Epidermal melanocyte (primary cell): ENCODE data around the gene KNSTRN.

Source experiments
- DNase-seq: peaks from one replicate; pipeline ENCODE4 v3.0.0; 2011; ENCODE audit warnings: low spot score; ENCODE audit not compliant: insufficient read length

The KNSTRN gene

DNA sequence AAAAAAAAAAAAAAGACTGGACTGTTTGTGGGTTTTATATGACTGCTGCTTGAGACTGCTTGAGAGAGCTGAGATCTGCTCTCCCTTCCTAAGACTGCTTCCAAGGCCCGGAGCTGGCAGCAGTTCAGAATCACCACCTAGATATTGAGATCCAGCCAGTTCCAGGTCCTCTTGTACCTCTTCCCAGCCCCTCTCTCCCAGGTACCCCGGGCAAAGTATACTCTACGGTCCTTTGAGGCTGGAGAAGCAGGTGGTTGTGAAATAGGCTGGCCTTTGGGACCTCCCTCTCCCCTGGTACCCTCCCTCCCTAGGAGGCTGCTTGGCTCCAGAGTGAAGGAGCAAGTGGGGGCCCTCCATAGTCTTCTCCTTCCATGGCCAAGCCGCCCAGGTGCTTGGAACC is 45.7 kb downstream of the KNSTRN start:
- DNase-seq = no peak

- no peak for DNase-seq
These were observed 46.7 kb downstream of the KNSTRN start for GRCh38 chr15:40429068-40429710.

DNA sequence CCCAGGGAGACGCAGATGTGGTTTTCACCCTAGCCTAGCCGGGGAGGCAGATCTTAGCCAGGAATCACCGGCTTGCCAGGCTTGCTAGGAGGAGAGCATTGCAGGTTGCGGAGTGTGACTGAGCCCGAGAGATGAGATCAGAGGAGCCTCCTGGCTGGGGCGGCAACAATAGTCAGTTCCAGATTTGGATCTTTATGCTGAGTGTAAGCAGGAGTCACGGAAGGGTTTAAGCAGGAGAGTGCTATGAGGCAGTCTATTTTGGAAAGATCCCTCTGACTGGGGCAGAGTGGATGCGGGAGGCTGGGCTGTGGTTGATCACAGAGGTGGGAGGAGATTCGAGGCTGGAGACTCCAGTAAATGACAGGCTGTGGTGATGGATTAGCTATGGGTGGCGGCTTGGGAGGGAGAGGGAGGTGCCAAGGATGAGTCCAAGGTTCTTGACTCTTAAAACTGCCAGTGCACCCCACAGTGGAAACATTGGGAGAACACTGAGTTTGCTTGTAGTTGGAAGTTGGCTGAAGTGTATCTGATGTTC is 47.8 kb downstream of the KNSTRN start:
- DNase-seq = peak; percentile 12

DNA sequence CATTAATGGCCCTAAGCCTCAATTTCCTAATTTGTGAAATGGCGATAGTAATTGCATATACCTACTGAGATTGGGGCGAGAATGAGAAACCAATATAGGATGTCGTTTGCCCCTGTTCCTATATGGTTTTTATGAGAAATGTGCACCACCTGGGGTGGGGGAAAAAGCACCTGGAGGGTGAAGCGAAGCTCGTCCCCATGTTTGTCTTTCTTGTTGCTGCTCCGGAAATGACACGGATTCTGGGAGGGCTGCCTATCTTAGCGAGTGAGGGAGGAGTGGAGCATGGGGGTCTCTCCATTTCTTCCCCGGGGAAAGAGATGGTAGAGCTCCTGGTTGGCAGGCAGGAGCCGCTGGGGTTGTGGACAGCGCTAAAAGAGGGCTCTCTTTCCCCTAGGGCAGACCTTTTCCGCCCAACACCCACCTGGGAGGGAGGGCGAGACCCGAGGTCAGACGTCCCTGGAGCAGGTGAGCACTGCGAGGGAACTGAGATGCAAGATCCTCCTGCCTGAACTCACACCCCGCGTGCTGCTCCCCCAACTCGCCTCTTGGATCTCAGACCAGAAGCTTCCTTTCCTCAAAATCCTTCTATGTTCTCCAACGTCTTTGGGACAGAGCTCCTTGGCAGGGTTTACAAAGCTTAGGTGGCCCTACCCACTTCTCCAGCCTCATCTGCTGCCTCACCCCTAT is 52.6 kb downstream of the KNSTRN start:
- DNase-seq = no peak

DNA sequence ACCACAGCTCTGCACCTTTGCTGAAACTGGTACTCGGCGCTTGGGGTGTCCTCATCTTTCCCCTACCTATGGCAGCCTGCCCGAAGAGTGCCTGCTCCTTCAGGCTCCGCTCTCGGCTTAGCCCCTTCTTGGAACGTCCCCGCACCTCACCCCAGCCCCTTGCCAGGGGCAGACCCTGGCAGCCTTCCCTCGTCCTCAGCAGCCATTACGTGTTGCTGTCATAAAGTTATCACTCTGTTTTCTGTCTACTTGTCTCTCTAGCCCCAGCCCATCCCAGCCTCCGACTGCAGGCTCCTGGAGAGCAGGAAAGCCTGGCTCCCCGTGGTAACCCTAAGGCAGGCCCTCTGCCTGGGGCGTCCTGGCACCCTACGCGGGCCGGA is 53.2 kb downstream of the KNSTRN start:
- peak; percentile 16 for DNase-seq

GRCh38 chr15:40436116-40436891 is 53.8 kb downstream of the KNSTRN start:
- DNase-seq = peak; percentile 29

DNA sequence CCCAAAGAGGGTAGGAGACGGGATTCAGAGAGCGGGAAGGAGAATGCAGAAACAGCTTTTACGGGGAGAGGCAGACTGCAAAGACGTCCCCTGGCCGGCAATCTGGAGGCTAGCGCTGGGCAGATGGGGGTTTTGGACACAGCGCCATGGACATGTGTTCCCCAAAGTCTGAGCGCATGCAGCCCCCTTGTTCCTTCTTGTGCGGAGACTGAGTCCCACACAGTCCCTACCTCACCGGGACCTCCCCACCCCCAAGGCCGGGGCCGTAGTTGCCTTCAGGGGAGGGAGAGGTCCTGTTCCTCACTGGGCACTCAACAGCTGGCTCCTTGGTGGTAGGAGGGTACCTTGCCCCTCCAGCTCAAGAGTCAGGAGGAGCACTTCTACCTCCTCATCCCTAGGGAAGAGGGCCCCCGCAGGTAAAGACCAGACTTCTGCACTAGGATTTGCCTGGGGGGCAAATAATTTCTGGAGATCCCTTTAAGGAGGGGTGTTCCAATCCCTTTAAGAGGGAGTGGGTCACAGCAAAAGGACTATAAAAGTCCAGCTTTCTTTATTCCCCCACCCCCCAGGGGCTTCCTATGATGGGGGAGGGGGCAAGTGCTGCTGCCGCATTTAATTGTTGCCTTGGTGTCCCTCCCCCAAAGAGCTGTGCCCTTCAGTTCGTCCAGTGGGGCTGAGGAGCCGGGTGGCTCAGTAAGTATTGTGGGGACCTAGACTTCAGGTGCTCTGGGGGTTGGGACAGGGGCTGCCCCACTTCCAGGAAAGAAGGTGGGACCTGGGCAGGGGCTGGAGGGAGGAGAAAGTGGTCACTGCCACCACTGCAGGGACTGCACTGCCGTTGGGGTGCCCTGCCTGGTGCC is 54.6 kb downstream of the KNSTRN start:
- DNase-seq = peak; percentile 23

DNA sequence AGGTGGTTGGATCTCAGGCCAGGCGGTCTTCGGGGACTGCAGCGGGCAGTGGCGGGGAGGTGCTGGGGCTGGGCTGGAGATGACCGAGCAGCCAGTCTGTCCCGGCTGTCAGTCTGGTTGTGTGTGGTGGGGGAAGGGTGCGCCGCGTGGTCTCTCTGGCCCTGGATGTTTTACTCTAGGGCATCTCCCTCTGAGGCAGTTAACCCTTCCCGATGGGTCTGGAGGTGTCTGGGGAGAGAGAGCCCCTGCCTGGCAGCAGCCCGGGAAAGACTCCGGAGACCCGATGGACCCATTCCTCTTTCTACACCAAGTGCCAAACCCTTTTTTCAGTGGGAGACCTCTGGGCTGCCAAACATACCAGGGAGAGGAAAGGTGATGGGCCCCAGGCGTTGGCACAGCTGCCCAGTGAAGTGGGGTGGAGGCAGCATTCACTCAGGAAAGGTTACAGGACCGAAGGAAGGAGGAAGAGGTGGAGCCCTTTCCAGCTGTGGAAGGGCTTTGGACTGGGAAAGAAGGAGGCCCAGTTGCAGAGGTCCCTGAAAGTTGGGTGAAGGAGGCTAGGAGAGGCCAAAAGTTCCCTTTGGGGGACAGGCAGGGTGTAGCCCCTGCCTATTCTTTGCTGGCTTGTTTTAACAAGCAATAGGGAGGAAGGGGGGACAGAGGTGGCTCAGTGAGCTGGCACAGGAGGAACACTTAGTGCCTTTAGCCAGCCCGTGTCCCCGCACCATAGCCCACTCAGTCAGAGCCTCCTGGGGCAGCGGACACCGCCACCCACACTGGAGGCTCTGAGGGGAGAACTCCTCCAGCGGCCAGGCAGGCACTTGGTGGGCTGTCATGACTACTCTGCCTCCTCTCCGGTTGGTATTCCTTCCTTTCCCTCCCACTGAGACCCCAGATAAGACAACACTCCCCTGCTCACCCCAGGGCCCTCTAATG is 55.5 kb downstream of the KNSTRN start:
- DNase-seq = peak; percentile 12

DNA sequence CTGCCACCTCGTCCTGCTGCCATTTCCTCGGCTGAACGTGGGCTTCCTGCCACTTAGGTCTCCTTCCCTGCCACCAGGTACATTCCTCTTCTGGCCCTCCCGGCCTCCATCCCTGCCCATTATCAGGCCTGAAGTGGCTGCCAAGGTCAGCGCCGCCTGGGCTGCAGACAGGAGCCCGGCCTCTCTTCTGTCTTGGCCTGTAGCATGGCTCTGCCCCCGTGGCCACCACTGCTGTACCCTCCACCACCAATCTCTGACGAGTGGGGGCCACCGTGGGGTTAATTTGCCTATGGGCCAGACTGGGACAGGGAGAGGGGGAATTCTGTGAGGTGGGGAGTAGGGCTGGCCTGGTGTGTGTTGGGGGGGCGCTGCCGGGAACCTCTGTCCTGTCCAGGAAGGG is 56.2 kb downstream of the KNSTRN start:
- no peak for DNase-seq

GRCh38 chr15:40439461-40439959 is 57.0 kb downstream of the KNSTRN start:
- DNase-seq = no peak

- DNase-seq = peak; percentile 22
These were observed 57.6 kb downstream of the KNSTRN start for GRCh38 chr15:40439960-40440742.

DNA sequence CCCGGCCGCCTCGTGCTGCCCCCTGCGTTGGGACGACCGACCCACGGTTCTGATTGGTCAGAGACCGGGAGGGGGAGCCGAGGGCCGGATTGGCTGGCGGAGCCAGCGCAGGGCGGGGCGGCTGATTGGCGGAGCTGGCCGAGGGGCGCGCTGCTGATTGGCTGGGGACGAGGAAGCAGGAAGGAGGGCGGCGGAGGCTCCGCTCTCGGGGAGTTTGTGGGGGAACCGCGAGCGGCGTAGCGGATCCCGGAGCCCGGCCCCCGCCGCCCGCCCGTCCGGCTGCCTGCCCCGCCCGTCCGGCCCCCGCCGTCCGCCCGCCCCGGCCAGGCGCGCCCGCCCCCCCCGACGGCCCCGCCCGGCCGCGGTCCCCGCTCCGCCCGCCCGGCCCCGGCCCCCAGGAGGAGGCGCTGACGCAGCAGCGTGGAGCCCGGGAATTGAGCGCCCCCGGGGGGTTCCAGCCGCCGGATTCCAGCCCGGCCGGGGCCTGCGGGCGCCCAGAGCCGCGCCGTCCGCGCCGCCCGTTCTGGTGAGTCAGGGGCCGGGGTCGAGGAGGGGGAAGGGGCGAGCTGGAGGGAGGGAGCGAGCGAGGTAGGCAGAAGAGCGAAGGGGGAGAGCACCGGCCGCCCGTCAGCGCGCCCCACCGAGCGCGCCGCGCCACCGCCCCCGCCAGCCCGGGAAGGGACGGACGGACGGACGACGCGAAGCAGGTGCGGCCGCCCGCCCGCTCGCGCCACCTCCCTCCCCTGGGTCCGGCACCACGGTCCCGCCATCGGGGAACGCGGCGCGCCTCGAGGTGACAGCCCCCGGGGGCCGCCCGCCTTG is 58.4 kb downstream of the KNSTRN start, which contains the start of gene BAHD1:
Gene BAHD1, plus strand, starts transcription at position 211 of the 822 bp plus-strand sequence. CDS start 17,512 bp downstream, outside the sequence.
- peak; percentile 100 for DNase-seq

GRCh38 chr15:40441565-40442531 is 59.3 kb downstream of the KNSTRN start:
- no peak for DNase-seq

- DNase-seq = no peak
These were observed 60.7 kb downstream of the KNSTRN start for GRCh38 chr15:40443255-40443654.

DNA sequence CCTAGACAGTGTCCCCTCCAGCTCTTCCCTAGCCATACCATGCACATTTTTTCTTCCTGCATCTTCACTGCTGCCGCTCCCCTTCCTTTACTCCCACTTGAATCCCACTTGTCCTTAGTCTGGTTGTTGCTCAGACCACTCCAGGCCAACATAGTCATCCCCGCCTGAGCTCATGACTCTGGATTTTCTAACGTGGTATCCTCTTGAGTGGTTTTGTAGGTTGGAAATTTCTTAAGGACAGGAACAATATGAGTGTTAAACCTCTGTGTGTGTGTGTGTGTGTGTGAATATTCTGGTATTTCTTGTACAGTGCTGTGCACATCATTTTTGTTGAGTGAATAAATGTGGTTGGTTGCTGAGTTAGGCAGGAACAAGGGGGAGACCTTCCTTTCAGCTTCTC is 61.3 kb downstream of the KNSTRN start:
- DNase-seq = no peak
